ENCODE measurements around the gene OBSCN.

OBSCN gene

GRCh38 chr1:228294717-228295116 is 86.9 kb downstream of the OBSCN start:
- H3K36me3 ChIP-seq, result no peaks in the 10 kb centered on the region
- DNase-seq, result no peak
- H3K4me1 ChIP-seq, result no peaks in the 10 kb centered on the region
- TF ChIP-seq CTCF (IDR thresholded peaks at IDR 0.05; ENCODE audit: low read depth, low read length), result no peak
- H3K4me3 ChIP-seq (ENCODE audit: low read depth, low read length), result no peak overlapping the region
- no peaks in the 10 kb centered on the region for H3K9me3 ChIP-seq
- no peaks in the 10 kb centered on the region for H3K27me3 ChIP-seq

- DNase-seq, result no peak
- H3K9me3 ChIP-seq, result no peaks in the 10 kb centered on the region
- no peak overlapping the region for H3K4me3 ChIP-seq (ENCODE audit: low read depth, low read length)
- H3K36me3 ChIP-seq, result no peaks in the 10 kb centered on the region
- no peaks in the 10 kb centered on the region for H3K27me3 ChIP-seq
- no peak for TF ChIP-seq CTCF (IDR thresholded peaks at IDR 0.05; ENCODE audit: low read depth, low read length)
- H3K4me1 ChIP-seq, result no peaks in the 10 kb centered on the region
Measured at GRCh38 chr1:228295201-228295600, 87.4 kb downstream of the OBSCN start.

GRCh38 chr1:228295981-228296380 is 88.1 kb downstream of the OBSCN start:
- no peak for TF ChIP-seq CTCF (IDR thresholded peaks at IDR 0.05; ENCODE audit: low read depth, low read length)
- H3K36me3 ChIP-seq, result no peaks in the 10 kb centered on the region

GRCh38 chr1:228297242-228297641 is 89.4 kb downstream of the OBSCN start:
- Histone ChIP-seq H3K36me3 (no peaks in the 10 kb centered on the region), H3K4me1 (no peaks in the 10 kb centered on the region), H3K4me3 (ENCODE audit: low read depth, low read length) (no peak overlapping the region), H3K9me3 (peaks cover 2% of the 10 kb centered on the region; the same call in 1 of the 2 replicates), H3K27me3 (no peaks in the 10 kb centered on the region)
- TF ChIP-seq CTCF (IDR thresholded peaks at IDR 0.05; ENCODE audit: low read depth, low read length), result no peak
- no peak for DNase-seq

More at GRCh38 chr1:228295981-228296380, 88.1 kb downstream of the OBSCN start:
- no peak for DNase-seq
- no peaks in the 10 kb centered on the region for H3K4me1 ChIP-seq
- H3K4me3 ChIP-seq (ENCODE audit: low read depth, low read length), result no peak overlapping the region
- H3K9me3 ChIP-seq, result no peaks in the 10 kb centered on the region
- H3K27me3 ChIP-seq, result no peaks in the 10 kb centered on the region

GRCh38 chr1:228297822-228298221 is 90.0 kb downstream of the OBSCN start:
- H3K36me3 ChIP-seq, result no peaks in the 10 kb centered on the region
- no peak for TF ChIP-seq CTCF (IDR thresholded peaks at IDR 0.05; ENCODE audit: low read depth, low read length)
- H3K27me3 ChIP-seq, result no peaks in the 10 kb centered on the region
- H3K4me1 ChIP-seq, result no peaks in the 10 kb centered on the region
- H3K4me3 ChIP-seq (ENCODE audit: low read depth, low read length), result no peak overlapping the region
- no peak for DNase-seq
- H3K9me3 ChIP-seq, result peaks cover 7% of the 10 kb centered on the region; the same call in 1 of the 2 replicates

GRCh38 chr1:228298471-228298870 is 90.6 kb downstream of the OBSCN start:
- peaks cover 7% of the 10 kb centered on the region for H3K9me3 ChIP-seq
- H3K4me1 ChIP-seq, result no peaks in the 10 kb centered on the region
- H3K36me3 ChIP-seq, result no peaks in the 10 kb centered on the region
- no peak for DNase-seq
- no peak overlapping the region for H3K4me3 ChIP-seq (ENCODE audit: low read depth, low read length)
- no peak for TF ChIP-seq CTCF (IDR thresholded peaks at IDR 0.05; ENCODE audit: low read depth, low read length)
- no peaks in the 10 kb centered on the region for H3K27me3 ChIP-seq
